ENCODE data around the gene KCTD16. TPM values are rescaled to one million over a fixed set of nuclear protein-coding genes. Genes with fewer than 3 reads are reported as not detected.

KCTD16 gene
- total RNA-seq, 1 donor from 2014 or later: 0.64 TPM

- DNase-seq (ENCODE audit: low spot score in 2 of 2): no peak
- H3K27ac ChIP-seq: no peak overlapping the region
- no peak overlapping the region for H3K4me3 ChIP-seq
- H3K4me1 ChIP-seq: no peaks in the 10 kb centered on the region
- intact Hi-C loops (cut with DNase I): no loop called here
- H3K9me3 ChIP-seq: no peaks in the 10 kb centered on the region
- no peaks in the 10 kb centered on the region for H3K27me3 ChIP-seq
- TF ChIP-seq CTCF (IDR thresholded peaks at IDR 0.05): no peak
- H3K36me3 ChIP-seq: no peaks in the 10 kb centered on the region
Measured at GRCh38 chr5:144227363-144227999, 56.8 kb downstream of the KCTD16 start.

- Histone ChIP-seq H3K27ac (no peak overlapping the region), H3K4me3 (no peak overlapping the region), H3K9me3 (no peaks in the 10 kb centered on the region), H3K36me3 (no peaks in the 10 kb centered on the region), H3K27me3 (no peaks in the 10 kb centered on the region), H3K4me1 (no peaks in the 10 kb centered on the region)
- no peak for TF ChIP-seq CTCF (IDR thresholded peaks at IDR 0.05)
- DNase-seq (ENCODE audit: low spot score in 2 of 2): no peak
- intact Hi-C loops (cut with DNase I): no loop called here
Measured at GRCh38 chr5:144230806-144231205, 60.1 kb downstream of the KCTD16 start.

GRCh38 chr5:144232285-144232684, 61.6 kb downstream of the KCTD16 start:
- intact Hi-C loops (cut with DNase I): no loop called here
- Histone ChIP-seq H3K4me3 (no peak overlapping the region), H3K27ac (no peak overlapping the region), H3K36me3 (no peaks in the 10 kb centered on the region), H3K9me3 (no peaks in the 10 kb centered on the region), H3K27me3 (no peaks in the 10 kb centered on the region), H3K4me1 (no peaks in the 10 kb centered on the region)
- no peak for DNase-seq (ENCODE audit: low spot score in 2 of 2)
- no peak for TF ChIP-seq CTCF (IDR thresholded peaks at IDR 0.05)

GRCh38 chr5:144236499-144236898, 65.8 kb downstream of the KCTD16 start:
- no peak for DNase-seq (ENCODE audit: low spot score in 2 of 2)

GRCh38 chr5:144237851-144238250, 67.2 kb downstream of the KCTD16 start:
- TF ChIP-seq CTCF (IDR thresholded peaks at IDR 0.05): no peak
- H3K4me3 ChIP-seq: no peak overlapping the region
- H3K27me3 ChIP-seq: no peaks in the 10 kb centered on the region
- H3K4me1 ChIP-seq: no peaks in the 10 kb centered on the region
- no peak overlapping the region for H3K27ac ChIP-seq
- intact Hi-C loops (cut with DNase I): no loop called here
- H3K9me3 ChIP-seq: no peaks in the 10 kb centered on the region
- no peaks in the 10 kb centered on the region for H3K36me3 ChIP-seq
- no peak for DNase-seq (ENCODE audit: low spot score in 2 of 2)

More at GRCh38 chr5:144236499-144236898, 65.8 kb downstream of the KCTD16 start:
- intact Hi-C loops (cut with DNase I): no loop called here
- no peaks in the 10 kb centered on the region for H3K9me3 ChIP-seq
- no peaks in the 10 kb centered on the region for H3K36me3 ChIP-seq
- no peak for TF ChIP-seq CTCF (IDR thresholded peaks at IDR 0.05)
- H3K27ac ChIP-seq: no peak overlapping the region
- H3K27me3 ChIP-seq: no peaks in the 10 kb centered on the region
- H3K4me3 ChIP-seq: no peak overlapping the region
- H3K4me1 ChIP-seq: no peaks in the 10 kb centered on the region

GRCh38 chr5:144247131-144247530, 76.5 kb downstream of the KCTD16 start:
- no peak overlapping the region for H3K27ac ChIP-seq
- intact Hi-C loops (cut with DNase I): no loop called here
- no peak for DNase-seq (ENCODE audit: low spot score in 2 of 2)

More at GRCh38 chr5:144247131-144247530, 76.5 kb downstream of the KCTD16 start:
- TF ChIP-seq CTCF (IDR thresholded peaks at IDR 0.05): no peak
- H3K4me1 ChIP-seq: no peaks in the 10 kb centered on the region
- H3K9me3 ChIP-seq: no peaks in the 10 kb centered on the region
- H3K36me3 ChIP-seq: no peaks in the 10 kb centered on the region
- no peaks in the 10 kb centered on the region for H3K27me3 ChIP-seq
- no peak overlapping the region for H3K4me3 ChIP-seq
